ENCODE measurements around the gene KNOP1. TPM values are rescaled to one million over a fixed set of nuclear protein-coding genes. Genes with fewer than 3 reads are reported as not detected.

KNOP1 gene
- total and polyA plus RNA-seq, 12 donors, result 8.1 to 30.6 (median 13.7) TPM

DNA sequence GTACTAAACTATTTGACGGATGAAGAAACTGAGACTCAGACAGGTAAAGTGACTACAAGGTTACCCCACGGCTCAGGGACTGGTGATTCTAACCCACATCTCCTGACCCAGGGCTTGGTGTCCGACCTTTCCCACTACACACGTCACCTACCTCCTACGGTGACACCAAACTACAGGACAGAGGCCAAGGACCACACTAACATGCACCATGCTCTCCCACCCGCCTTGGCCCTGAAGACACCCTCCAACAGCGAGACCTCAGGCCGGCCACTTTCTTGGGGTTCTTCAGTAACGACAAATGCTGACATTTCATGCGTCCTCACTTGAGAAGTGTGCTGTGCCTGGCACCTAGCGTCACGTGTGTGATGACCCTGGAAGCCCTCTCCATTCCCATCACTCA is 6.4 kb downstream of the KNOP1 start:
- H3K27me3 ChIP-seq, result no peaks in the 10 kb centered on the region
- H3K4me1 ChIP-seq (replicated peaks in 1 of 2), result peaks cover 0 to 3% of the 10 kb centered on the region in 2 donors
- TF ChIP-seq CTCF (IDR thresholded peaks at IDR 0.05), result no peak
- TF ChIP-seq POLR2A (IDR thresholded peaks at IDR 0.05), result no peak
- H3K27ac ChIP-seq, result no peak overlapping the region
- no peak overlapping the region for H3K4me3 ChIP-seq
- WGBS, 4 donors, result 93 to 98% (median 96%) methylated on average over 8 to 12 of the region's 12 CpGs
- H3K36me3 ChIP-seq (replicated peaks in 1 of 2), result peaks cover 0 to 10% of the 10 kb centered on the region in 2 donors
- intact Hi-C loops (cut with DNase I), result no loop called here
- H3K9me3 ChIP-seq (replicated peaks in 1 of 3), result no peaks in the 10 kb centered on the region
- no peak for DNase-seq

DNA sequence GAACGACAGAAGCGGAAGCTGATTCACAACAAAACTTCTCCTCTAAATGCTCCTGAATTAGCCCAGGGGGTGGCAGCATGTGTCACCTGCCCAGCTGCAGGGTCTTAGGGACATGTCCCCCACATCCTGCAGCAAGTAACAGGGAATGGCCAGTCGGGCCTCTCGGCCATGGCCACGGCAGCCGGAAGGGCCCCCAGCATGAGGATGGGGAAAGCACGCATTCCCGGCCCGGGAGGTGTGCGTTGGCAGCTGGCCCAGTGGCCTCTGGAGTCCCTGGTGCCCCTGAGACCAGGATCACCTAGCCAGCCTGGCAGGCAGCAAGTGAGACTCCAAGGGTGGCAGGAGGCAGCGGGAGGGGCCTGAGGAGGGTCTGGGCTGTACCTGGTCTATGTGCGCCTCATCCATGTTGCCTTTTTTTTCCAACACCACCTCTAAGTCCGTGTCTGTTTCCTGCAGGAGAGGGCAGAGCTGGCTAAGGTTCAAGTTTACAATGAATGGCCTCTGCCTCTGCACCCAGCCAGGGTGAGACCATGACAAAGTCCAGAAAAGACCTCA is 7.0 kb downstream of the KNOP1 start:
- Histone ChIP-seq H3K4me1 (replicated peaks in 1 of 2) (no peaks in the 10 kb centered on the region), H3K4me3 (no peak overlapping the region), H3K27me3 (no peaks in the 10 kb centered on the region), H3K27ac (no peak overlapping the region), H3K9me3 (replicated peaks in 1 of 3) (no peaks in the 10 kb centered on the region), H3K36me3 (replicated peaks in 1 of 2) (peaks cover 0 to 10% of the 10 kb centered on the region in 2 donors)
- WGBS, 4 donors, result 73 to 88% (median 81%) methylated on average over 11 to 13 of the region's 13 CpGs
- no peak for DNase-seq
- intact Hi-C loops (cut with DNase I), result no loop called here
- TF ChIP-seq CTCF (IDR thresholded peaks at IDR 0.05) (no peak), POLR2A (IDR thresholded peaks at IDR 0.05) (no peak)

DNA sequence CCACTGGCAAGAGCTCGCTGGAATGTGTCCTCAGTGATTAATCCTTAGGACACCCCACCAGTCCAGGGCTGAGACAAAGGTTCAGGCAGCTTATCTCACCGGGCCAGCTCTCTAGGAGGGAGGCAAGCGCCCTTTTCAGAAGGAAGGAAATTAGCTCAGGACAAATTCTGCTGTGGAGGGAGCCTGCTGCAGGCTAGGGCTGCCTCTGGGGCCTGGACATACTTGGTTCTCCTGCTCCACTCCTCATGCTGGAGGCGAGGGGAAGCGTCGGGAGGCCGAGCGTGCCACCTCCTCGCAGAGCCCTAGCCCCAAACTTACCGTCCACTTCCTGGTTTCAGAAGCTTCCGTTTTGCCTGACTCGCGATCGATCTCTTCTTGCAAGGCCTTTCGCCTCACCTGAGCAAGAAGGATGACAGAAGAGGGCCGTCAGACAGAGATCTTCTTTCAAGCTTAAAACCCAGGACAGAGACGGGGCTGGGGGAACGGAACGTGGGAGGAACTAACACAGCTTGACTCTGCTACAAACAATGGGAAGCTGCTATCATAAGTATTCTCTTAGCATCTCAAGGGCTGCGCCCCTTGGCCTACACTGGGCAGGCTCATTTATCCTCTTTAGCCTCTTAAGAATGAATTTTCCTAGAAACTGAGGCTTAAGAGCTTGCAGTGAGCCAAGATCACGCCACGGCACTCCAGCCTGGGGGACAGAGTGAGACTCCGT is 7.7 kb downstream of the KNOP1 start:
- no peak overlapping the region for H3K27ac ChIP-seq
- H3K4me3 ChIP-seq, result no peak overlapping the region
- H3K27me3 ChIP-seq, result no peaks in the 10 kb centered on the region
- WGBS, 4 donors, result 84 to 90% (median 87%) methylated on average over 23 of the region's 23 CpGs
- peaks cover 0 to 13% of the 10 kb centered on the region in 2 donors for H3K36me3 ChIP-seq (replicated peaks in 1 of 2)
- DNase-seq, result no peak
- no peak for TF ChIP-seq POLR2A (IDR thresholded peaks at IDR 0.05)
- no peak for TF ChIP-seq CTCF (IDR thresholded peaks at IDR 0.05)
- H3K9me3 ChIP-seq (replicated peaks in 1 of 3), result no peaks in the 10 kb centered on the region
- intact Hi-C loops (cut with DNase I), result no loop called here
- H3K4me1 ChIP-seq (replicated peaks in 1 of 2), result no peaks in the 10 kb centered on the region

DNA sequence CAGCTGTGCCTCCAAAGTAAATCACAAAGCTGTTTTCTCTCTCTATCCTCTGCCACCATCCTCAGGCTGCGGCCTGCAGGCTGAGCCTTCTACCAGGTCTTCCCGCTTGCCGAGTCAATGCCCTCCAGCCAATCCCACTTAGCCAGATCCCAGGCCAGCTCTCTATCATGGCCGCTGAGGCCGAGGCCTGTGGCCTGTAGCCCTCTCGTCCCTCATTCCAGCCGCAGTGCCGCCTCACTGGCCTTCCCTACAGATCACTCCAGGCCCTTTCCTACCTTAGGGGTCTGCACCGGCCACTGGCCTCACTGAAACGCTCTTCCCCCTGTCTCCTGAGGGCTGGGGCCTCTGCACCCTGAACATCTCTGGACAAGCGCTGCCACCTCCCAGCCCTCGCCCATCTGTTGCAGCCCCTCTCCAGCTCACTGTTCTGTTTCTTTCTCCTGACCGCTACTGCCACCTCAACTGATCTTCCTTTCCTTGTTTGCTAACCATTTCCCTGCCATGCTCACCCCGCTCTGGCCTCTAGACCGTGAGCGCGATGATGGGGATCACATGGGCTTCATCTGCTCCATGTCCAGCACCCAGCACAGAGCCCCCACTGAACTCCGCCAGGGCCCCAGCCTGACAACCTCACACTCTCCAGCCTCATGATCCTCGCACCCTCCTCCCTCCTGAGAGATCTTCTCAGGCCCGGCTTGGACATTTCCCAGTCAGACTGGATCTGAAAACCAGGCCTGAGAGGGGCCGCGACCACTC is 8.5 kb downstream of the KNOP1 start:
- TF ChIP-seq CTCF (IDR thresholded peaks at IDR 0.05) (no peak), POLR2A (IDR thresholded peaks at IDR 0.05) (no peak)
- Histone ChIP-seq H3K27ac (no peak overlapping the region), H3K4me3 (no peak overlapping the region), H3K9me3 (replicated peaks in 1 of 3) (no peaks in the 10 kb centered on the region), H3K4me1 (replicated peaks in 1 of 2) (peaks cover 2% of the 10 kb centered on the region in 2 donors), H3K36me3 (replicated peaks in 1 of 2) (peaks cover 0 to 18% of the 10 kb centered on the region in 2 donors), H3K27me3 (no peaks in the 10 kb centered on the region)
- DNase-seq, result no peak
- intact Hi-C loops (cut with DNase I), result no loop called here
- 95 to 97% (median 96%) methylated on average over 21 to 22 of the region's 22 CpGs for WGBS, 4 donors
